HEK293 (cell line): ENCODE results near the gene FAM241A.

Experiments used
- REPIN1 ChIP-seq: fragments of 450-650 bp; formaldehyde crosslinking; IDR thresholded peaks from 2 replicates; pipeline ENCODE4 v1.5.1; 2017; ENCODE audit warnings: missing biosample characterization, missing genetic modification characterization, low read depth
- TCF7L2 ChIP-seq: IDR thresholded peaks from 2 replicates; pipeline ENCODE4 v1.6.1; 2011; ENCODE audit warnings: low read depth, mild to moderate bottlenecking, inconsistent platforms, low read length, moderate library complexity, borderline replicate concordance
- ZNF350 ChIP-seq: fragments of 450-650 bp; formaldehyde crosslinking; IDR thresholded peaks from 2 replicates; pipeline ENCODE4 v1.5.0; 2017; ENCODE audit warnings: missing biosample characterization, mild to moderate bottlenecking, missing genetic modification characterization
- ZNF76 ChIP-seq: fragments of 450-650 bp; formaldehyde crosslinking; IDR thresholded peaks from 2 replicates; pipeline ENCODE4; 2016; ENCODE audit warnings: low read depth, missing biosample characterization, missing genetic modification characterization, borderline replicate concordance

- TF ChIP-seq ZNF350 (tag by site-specific recombination) (no peak), ZNF76 (tag by site-specific recombination) (no peak), REPIN1 (tag by site-specific recombination) (no peak), TCF7L2 (no peak)
Observed at GRCh38 chr4:112213091-112213490, 67.8 kb downstream of the FAM241A start.
